CD4-positive, alpha-beta memory T cell (primary cell): ENCODE measurements around the gene TFF3. TPM values are rescaled to one million over a fixed set of nuclear protein-coding genes. Genes with fewer than 3 reads are reported as not detected.
A peak's percentile ranks its signal among the peaks of the same experiment; 100 is the strongest.

Experiments
- CTCF ChIA-PET: fragments of 350-600 bp; sonication (Branson Sonifier 250); formaldehyde crosslinking; loops from one replicate; lab custom pipeline; 2021; ENCODE audit warnings: inconsistent platforms; ENCODE audit not compliant: partially characterized antibody; lab: Charles Lee
- POLR2A ChIA-PET: fragments of 350-600 bp; sonication (Branson Sonifier 250); formaldehyde crosslinking; loops from one replicate; lab custom pipeline; 2021; ENCODE audit not compliant: partially characterized antibody; lab: Charles Lee
- DNase-seq, 5 donors: peaks; one replicate each; pipeline versions ENCODE4 v3.0.0 to v3.0.0-alpha.2; 2020 to 2022; ENCODE audit warnings: mixed read lengths in 1 of 5
- H3K27ac ChIP-seq: one replicate; pipeline ENCODE4 v1.7.0; 2013; ENCODE audit warnings: low read depth, low read length
- H3K27me3 ChIP-seq: 2 replicates; pipeline ENCODE4 v1.7.0; 2013; ENCODE audit warnings: mild to moderate bottlenecking, low read length, moderate library complexity; ENCODE audit not compliant: insufficient read depth
- H3K36me3 ChIP-seq: 2 replicates; pipeline ENCODE4 v1.7.0; 2013; ENCODE audit warnings: mild to moderate bottlenecking, low read length, moderate library complexity; ENCODE audit not compliant: insufficient read depth
- H3K4me1 ChIP-seq: 2 replicates; pipeline ENCODE4 v1.7.0; 2013; ENCODE audit warnings: mild to moderate bottlenecking, low read length, moderate library complexity; ENCODE audit not compliant: insufficient read depth
- H3K4me3 ChIP-seq, 2 donors: one replicate each; pipeline ENCODE4 v1.7.0; 2013; ENCODE audit warnings: low read length in 2 of 2, mild to moderate bottlenecking in 1 of 2
- H3K9me3 ChIP-seq, 2 donors: one replicate each; pipeline ENCODE4 v1.7.0; 2013; ENCODE audit warnings: low read length in 2 of 2, control low read depth in 1 of 2; ENCODE audit not compliant: control insufficient read depth in 1 of 2
- H3K27ac Mint-ChIP-seq, 7 donors: one replicate each; pipeline ENCODE4 v1.8.0; 2020 to 2021; ENCODE audit warnings: mixed read lengths in 7 of 7, mild to moderate bottlenecking in 6 of 7, inconsistent platforms in 3 of 7, moderate library complexity in 3 of 7
- H3K27me3 Mint-ChIP-seq, 2 donors: one replicate each; pipeline ENCODE4 v1.8.0; 2020 to 2021; ENCODE audit warnings: mixed read lengths in 2 of 2
- H3K36me3 Mint-ChIP-seq, 2 donors: one replicate each; pipeline ENCODE4 v1.8.0; 2020 to 2021; ENCODE audit warnings: mixed read lengths in 2 of 2, inconsistent platforms in 1 of 2, mild to moderate bottlenecking in 1 of 2
- H3K4me1 Mint-ChIP-seq, 4 donors: one replicate each; pipeline ENCODE4 v1.8.0; 2020 to 2021; ENCODE audit warnings: mixed read lengths in 4 of 4, mild to moderate bottlenecking in 1 of 4
- H3K4me3 Mint-ChIP-seq, 8 donors: one replicate each; pipeline ENCODE4 v1.8.0; 2020 to 2021; ENCODE audit warnings: mixed read lengths in 8 of 8, mild to moderate bottlenecking in 7 of 8, moderate library complexity in 6 of 8, inconsistent platforms in 3 of 8
- H3K9me3 Mint-ChIP-seq, 8 donors: one replicate each; pipeline ENCODE4 v1.8.0; 2020 to 2021; ENCODE audit warnings: mixed read lengths in 8 of 8, mild to moderate bottlenecking in 5 of 8, inconsistent platforms in 3 of 8, moderate library complexity in 1 of 8
- intact Hi-C: fragments of 100-400 bp; cut with micrococcal nuclease; formaldehyde crosslinking; loops from one replicate; pipeline ENCODE4 v1.15.1; 2023
- polyA plus RNA-seq, 2 donors: library from polyadenylated mRNA; unstranded; fragments of 300-500 nt; fragmentation: Illumina TruSeq; gene quantifications; one replicate each; pipeline ENCODE4 v1.2.3, GENCODE V29; 2021
- total RNA-seq, 2 experiments: library from RNA; stranded (reverse); gene quantifications; one replicate each; pipeline ENCODE4 v1.2.3, GENCODE V29; 2021

TFF3 gene
- total and polyA plus RNA-seq, 4 experiments from 2014 or later = not detected

DNA sequence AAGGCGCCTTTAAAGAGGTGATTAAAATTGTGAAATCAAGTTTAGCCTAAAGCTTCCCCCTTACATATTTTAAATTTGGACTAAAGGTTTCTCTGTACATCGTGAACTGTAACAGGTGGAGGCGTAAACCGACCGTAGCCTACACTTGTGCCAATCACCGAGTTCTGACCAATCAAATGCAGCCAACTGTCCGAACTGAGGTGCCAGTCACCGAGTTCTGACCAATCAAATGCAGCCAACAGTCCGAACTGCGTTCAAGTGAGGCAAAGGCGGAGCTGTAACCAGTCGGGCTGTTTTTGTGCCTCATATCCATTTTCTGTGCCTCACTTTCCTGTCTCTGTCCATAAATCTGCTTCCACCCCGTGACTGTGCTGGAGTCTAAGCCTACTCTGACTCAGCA is 43.7 kb upstream of the TFF3 start:
- intact Hi-C loops = no loop called here
- H3K4me3 Mint-ChIP-seq = no peak overlapping the region
- peaks cover 2 to 29% (median 18%) of the 10 kb centered on the region in 8 donors for H3K9me3 Mint-ChIP-seq
- Histone ChIP-seq H3K36me3 (no peaks in the 10 kb centered on the region), H3K27me3 (no peaks in the 10 kb centered on the region), H3K4me1 (no peaks in the 10 kb centered on the region), H3K27ac (no peak overlapping the region), H3K9me3 (no peaks in the 10 kb centered on the region), H3K4me3 (no peak overlapping the region)
- H3K36me3 Mint-ChIP-seq = peaks cover 3 to 8% of the 10 kb centered on the region in 2 donors
- H3K27me3 Mint-ChIP-seq = peaks cover 0 to 3% of the 10 kb centered on the region in 2 donors
- no peak for DNase-seq
- peak overlapping the region in 1 of 7 donors; percentile 41 for H3K27ac Mint-ChIP-seq
- ChIA-PET POLR2A (no interaction called here), CTCF (interaction anchor here (0.7 kb wide), 1 partner anchor 9 kb away, joined by 3 read pairs; no protein-coding TSS in a partner anchor)
- no peaks in the 10 kb centered on the region for H3K4me1 Mint-ChIP-seq

GRCh38 chr21:42358261-42358660 is 43.1 kb upstream of the TFF3 start:
- peaks cover 0 to 7% of the 10 kb centered on the region in 2 donors for H3K27me3 Mint-ChIP-seq
- Histone ChIP-seq H3K36me3 (no peaks in the 10 kb centered on the region), H3K9me3 (no peaks in the 10 kb centered on the region), H3K4me1 (no peaks in the 10 kb centered on the region), H3K27me3 (no peaks in the 10 kb centered on the region), H3K27ac (no peak overlapping the region), H3K4me3 (no peak overlapping the region)
- peaks cover 2 to 33% (median 20%) of the 10 kb centered on the region in 8 donors for H3K9me3 Mint-ChIP-seq
- ChIA-PET CTCF (no interaction called here), POLR2A (no interaction called here)
- no peak for DNase-seq
- intact Hi-C loops = no loop called here
- no peaks in the 10 kb centered on the region for H3K4me1 Mint-ChIP-seq
- no peak overlapping the region for H3K27ac Mint-ChIP-seq
- no peak overlapping the region for H3K4me3 Mint-ChIP-seq
- peaks cover 3 to 8% of the 10 kb centered on the region in 2 donors for H3K36me3 Mint-ChIP-seq

DNA sequence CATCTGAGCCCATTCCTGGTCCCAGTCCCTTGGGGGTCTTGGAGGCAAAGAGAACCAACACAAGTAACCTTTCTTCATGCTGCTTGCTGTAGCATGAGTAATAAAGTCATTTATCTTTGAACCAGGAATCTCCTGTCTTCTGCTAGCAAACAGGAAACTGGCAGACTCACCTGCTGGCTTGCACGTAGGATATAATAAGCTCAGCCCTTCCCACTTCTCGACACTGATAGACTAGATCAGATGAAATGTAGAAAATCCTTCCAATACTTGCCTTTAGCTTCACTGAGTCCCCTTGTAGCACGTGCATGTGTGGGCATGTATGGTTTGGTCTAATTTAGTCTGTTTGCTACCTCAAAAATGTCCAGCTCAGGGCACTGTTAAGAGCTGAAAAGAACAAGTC is 42.1 kb upstream of the TFF3 start:
- Mint-ChIP-seq H3K4me1 (no peaks in the 10 kb centered on the region), H3K27me3 (peaks cover 2 to 7% of the 10 kb centered on the region in 2 donors), H3K9me3 (peaks cover 2 to 33% (median 20%) of the 10 kb centered on the region in 8 donors), H3K4me3 (no peak overlapping the region), H3K27ac (no peak overlapping the region), H3K36me3 (peaks cover 3 to 8% of the 10 kb centered on the region in 2 donors)
- Histone ChIP-seq H3K4me3 (no peak overlapping the region), H3K27me3 (no peaks in the 10 kb centered on the region), H3K27ac (no peak overlapping the region), H3K4me1 (no peaks in the 10 kb centered on the region), H3K9me3 (no peaks in the 10 kb centered on the region), H3K36me3 (no peaks in the 10 kb centered on the region)
- ChIA-PET POLR2A (no interaction called here), CTCF (interaction anchor here (1.1 kb wide), 1 partner anchor 47 kb away, joined by 3 read pairs; the partner anchor contains the start of gene UBASH3A)
- intact Hi-C loops = no loop called here
- no peak for DNase-seq

GRCh38 chr21:42356650-42357049 is 41.4 kb upstream of the TFF3 start:
- POLR2A ChIA-PET = no interaction called here
- no peak for DNase-seq
- no peak overlapping the region for H3K27ac ChIP-seq
- intact Hi-C loops = no loop called here
- H3K4me1 ChIP-seq = no peaks in the 10 kb centered on the region
- Mint-ChIP-seq H3K4me1 (no peaks in the 10 kb centered on the region), H3K9me3 (peaks cover 2 to 33% (median 20%) of the 10 kb centered on the region in 8 donors), H3K4me3 (no peak overlapping the region), H3K36me3 (peaks cover 3 to 8% of the 10 kb centered on the region in 2 donors), H3K27me3 (peaks cover 2 to 7% of the 10 kb centered on the region in 2 donors), H3K27ac (no peak overlapping the region)
- CTCF ChIA-PET = interaction anchor here (1.1 kb wide), 1 partner anchor 47 kb away, joined by 3 read pairs; the partner anchor contains the start of gene UBASH3A
- H3K36me3 ChIP-seq = no peaks in the 10 kb centered on the region
- H3K9me3 ChIP-seq = no peaks in the 10 kb centered on the region
- no peaks in the 10 kb centered on the region for H3K27me3 ChIP-seq
- no peak overlapping the region for H3K4me3 ChIP-seq

GRCh38 chr21:42356046-42356445 is 40.8 kb upstream of the TFF3 start:
- ChIA-PET POLR2A (no interaction called here), CTCF (no interaction called here)
- Histone ChIP-seq H3K4me3 (no peak overlapping the region), H3K36me3 (no peaks in the 10 kb centered on the region), H3K27ac (no peak overlapping the region), H3K27me3 (no peaks in the 10 kb centered on the region), H3K4me1 (no peaks in the 10 kb centered on the region), H3K9me3 (no peaks in the 10 kb centered on the region)
- peaks cover 3 to 8% of the 10 kb centered on the region in 2 donors for H3K36me3 Mint-ChIP-seq
- no peak overlapping the region for H3K4me3 Mint-ChIP-seq
- intact Hi-C loops = no loop called here
- no peak overlapping the region for H3K27ac Mint-ChIP-seq
- peaks cover 3 to 7% of the 10 kb centered on the region in 2 donors for H3K27me3 Mint-ChIP-seq
- peaks cover 2 to 33% (median 20%) of the 10 kb centered on the region in 8 donors for H3K9me3 Mint-ChIP-seq
- H3K4me1 Mint-ChIP-seq = no peaks in the 10 kb centered on the region
- no peak for DNase-seq

GRCh38 chr21:42353623-42354022 is 38.4 kb upstream of the TFF3 start:
- H3K27me3 ChIP-seq = no peaks in the 10 kb centered on the region
- no peaks in the 10 kb centered on the region for H3K36me3 ChIP-seq
- ChIA-PET POLR2A (no interaction called here), CTCF (no interaction called here)
- H3K27ac ChIP-seq = no peak overlapping the region
- no peaks in the 10 kb centered on the region for H3K9me3 ChIP-seq
- Mint-ChIP-seq H3K4me3 (no peak overlapping the region), H3K27me3 (peaks cover 3 to 7% of the 10 kb centered on the region in 2 donors), H3K9me3 (peaks cover 2 to 31% (median 20%) of the 10 kb centered on the region in 8 donors), H3K4me1 (no peaks in the 10 kb centered on the region), H3K27ac (no peak overlapping the region), H3K36me3 (peaks cover 3 to 8% of the 10 kb centered on the region in 2 donors)
- intact Hi-C loops = no loop called here
- no peak for DNase-seq
- no peaks in the 10 kb centered on the region for H3K4me1 ChIP-seq
- H3K4me3 ChIP-seq = no peak overlapping the region

DNA sequence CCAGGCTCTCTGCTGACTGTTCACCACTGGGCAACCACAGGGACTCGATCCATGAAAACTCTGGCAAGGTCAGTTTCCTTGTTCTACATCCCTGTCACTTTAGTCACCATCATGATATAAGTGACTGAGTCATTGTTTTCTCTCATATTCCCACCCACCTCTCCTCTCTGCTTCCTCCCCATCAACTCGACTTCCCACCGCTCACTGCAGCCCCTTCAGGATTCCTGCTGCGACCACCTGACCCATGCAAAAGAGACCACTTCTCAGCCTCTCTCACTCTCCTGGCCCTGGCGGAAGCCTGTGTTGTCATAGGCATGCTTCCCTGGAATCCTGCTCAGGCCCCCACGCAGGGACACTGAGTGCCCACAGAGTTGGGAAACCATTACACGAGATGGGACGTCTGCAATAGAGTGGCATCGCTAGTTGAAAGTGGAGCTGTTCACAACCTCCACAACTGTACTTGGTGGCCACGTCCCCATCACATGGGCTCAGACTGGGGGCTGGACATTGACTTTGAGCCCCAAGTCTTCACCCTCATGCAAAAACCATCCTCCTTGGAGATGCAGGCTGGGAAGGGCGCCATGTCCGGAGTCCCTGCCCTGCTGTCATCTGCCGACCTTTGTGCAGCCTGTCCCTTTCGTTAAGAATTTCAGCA is 37.4 kb upstream of the TFF3 start:
- H3K4me1 Mint-ChIP-seq = no peaks in the 10 kb centered on the region

More for the DNA sequence above, 37.4 kb upstream of the TFF3 start:
- Mint-ChIP-seq H3K4me3 (no peak overlapping the region), H3K36me3 (peaks cover 3 to 8% of the 10 kb centered on the region in 2 donors), H3K27me3 (peaks cover 3 to 5% of the 10 kb centered on the region in 2 donors), H3K27ac (no peak overlapping the region), H3K9me3 (peaks cover 2 to 31% (median 20%) of the 10 kb centered on the region in 8 donors)
- CTCF ChIA-PET = no interaction called here
- Histone ChIP-seq H3K4me1 (no peaks in the 10 kb centered on the region), H3K27me3 (no peaks in the 10 kb centered on the region), H3K9me3 (no peaks in the 10 kb centered on the region), H3K4me3 (no peak overlapping the region), H3K27ac (no peak overlapping the region), H3K36me3 (no peaks in the 10 kb centered on the region)
- POLR2A ChIA-PET = no interaction called here
- intact Hi-C loops = no loop called here
- no peak for DNase-seq
